Activated CD4-positive, CD25-positive, alpha-beta regulatory T cell treated with anti-CD3 and anti-CD28 coated beads, Interleukin-2, amount 50 U/mL, for 72 hours (primary cell): ENCODE results near the gene S100P.

ENCODE experiments used
- DNase-seq: peaks from one replicate; pipeline ENCODE4 v3.0.0; 2021

S100P gene

GRCh38 chr4:6727081-6727942 is 33.6 kb downstream of the S100P start:
- DNase-seq = no peak

- no peak for DNase-seq
Observed at GRCh38 chr4:6727943-6728250, 34.2 kb downstream of the S100P start.

DNA sequence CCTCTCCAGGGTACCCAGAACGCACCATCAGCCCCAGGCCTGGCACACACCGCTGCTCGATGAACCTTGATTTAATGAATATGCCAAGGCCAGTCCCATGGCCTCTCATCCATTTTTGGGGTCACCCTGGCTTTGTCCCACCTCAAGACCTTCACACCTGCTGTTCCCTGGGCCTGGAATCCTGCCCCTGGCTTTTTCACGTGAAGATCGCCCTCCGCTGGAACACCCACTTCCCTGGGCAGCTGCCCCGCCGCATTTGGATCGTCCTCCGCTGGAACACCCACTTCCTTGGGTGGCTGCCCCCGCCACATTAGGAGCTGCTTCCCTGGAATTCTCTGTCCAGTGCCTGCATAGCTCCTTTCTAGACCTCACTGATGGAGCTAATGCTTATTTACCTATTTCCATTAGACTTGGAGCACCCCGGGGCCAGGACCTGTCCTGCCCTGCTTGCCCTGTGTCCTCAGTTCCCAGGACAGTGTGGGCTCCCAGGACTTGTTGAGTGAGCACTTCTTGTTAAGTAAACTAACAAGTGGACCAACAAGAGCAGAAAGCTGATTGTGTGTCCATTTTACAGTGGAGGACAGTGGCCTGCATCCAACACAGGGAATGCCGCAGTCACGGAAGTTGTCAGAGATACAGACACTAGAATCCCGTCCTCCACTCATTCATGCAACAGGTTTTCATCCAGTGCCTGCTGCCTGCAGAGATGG is 34.8 kb downstream of the S100P start:
- DNase-seq = no peak

DNA sequence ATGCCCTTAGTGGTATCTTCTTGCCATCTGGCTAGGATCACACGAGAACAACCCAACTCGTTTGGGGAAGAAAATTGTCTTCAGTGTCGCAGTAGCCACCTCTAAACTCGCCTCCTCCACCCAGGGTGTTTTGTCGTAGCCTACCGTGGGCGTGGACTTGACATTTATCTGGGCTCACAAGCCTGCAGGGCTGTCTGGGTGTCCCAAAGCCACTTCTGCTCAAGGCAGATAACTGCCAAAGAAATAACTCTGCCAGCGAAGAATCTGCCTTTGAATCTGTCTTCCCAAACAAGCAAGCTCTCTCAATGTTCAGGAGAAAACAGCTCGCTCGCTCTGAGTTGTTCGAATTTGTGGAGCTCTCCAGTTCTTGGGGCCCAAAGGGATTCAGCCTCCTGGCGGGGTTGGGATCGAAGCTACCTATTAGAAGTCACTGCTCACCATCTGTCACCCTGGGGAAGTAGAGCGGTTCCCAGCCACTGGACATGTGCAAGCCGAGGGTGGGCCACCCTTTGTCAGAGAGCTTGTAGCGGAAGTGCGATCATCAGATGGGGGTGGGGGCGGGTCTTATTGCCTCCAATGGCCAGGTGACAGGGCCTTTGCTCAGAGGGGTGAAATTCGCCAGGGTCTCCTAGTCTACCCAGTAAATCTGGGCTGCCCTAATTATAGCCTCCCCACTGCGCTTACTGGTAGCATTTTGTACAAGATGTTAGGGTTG is 37.1 kb downstream of the S100P start:
- DNase-seq = no peak

- no peak for DNase-seq
Observed at GRCh38 chr4:6731318-6731675, 37.6 kb downstream of the S100P start.

DNA sequence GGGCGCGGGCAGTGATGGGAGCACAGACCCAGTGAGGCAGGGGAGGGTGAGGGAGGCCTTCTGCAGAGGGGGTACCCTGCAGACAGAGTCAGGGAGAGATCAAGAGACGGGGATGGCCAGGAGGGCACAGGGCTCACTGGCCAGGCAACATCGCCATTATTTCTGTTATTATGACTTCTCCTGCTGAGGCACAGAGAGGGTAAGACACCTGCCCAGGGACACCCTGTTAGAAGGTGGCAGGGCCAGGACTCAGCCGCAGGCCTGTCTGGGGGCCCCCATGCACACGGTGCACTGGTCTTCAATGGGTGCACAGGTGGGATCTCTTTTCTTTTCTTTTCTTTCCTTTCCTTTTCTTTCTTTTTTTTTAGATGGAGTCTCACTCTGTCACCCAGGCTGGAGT is 38.1 kb downstream of the S100P start:
- no peak for DNase-seq

DNA sequence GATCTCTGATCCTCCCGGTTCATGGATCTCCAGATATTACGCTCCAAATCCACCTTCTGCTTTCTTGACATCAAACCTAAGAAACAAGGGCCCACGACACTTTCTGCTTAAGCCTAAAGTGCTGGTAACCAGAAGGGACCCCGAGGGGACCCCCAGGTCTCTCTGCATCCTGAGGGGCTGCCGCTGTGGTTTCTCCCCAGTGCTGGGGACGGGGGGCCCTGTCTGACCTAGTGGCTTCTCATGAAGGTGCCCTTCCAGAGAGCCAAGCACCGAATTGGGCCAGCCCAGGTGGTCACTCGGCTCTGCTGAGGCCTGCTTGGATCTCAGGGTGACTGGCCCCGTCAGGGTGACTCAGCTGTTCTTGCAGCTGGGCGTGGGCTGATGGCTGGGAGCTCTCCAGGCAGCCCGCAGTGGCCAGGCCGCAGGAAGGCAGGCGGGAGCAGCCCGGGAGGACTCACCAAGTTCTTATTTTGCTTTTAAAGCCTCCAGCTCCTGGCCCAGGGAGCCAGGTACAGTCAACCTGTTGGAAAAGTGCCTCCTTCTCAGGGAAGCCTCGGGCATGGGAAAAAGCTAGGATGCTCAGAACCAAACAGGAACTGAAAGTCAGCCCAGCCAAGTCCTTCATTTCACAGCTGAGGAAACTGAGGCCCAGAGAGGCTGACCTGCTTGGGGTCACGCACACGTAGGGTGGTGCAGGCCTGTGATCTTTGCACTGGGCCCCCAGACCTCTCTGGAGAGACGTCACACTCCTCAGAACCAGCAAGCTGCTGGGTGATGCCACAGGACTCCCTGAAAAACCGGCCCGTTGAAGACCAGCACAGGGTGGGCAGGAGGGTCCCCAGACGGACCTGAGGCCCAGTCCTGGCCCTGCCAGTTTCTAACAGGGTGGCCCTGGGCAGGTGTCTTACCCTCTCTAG is 39.0 kb downstream of the S100P start:
- no peak for DNase-seq

DNA sequence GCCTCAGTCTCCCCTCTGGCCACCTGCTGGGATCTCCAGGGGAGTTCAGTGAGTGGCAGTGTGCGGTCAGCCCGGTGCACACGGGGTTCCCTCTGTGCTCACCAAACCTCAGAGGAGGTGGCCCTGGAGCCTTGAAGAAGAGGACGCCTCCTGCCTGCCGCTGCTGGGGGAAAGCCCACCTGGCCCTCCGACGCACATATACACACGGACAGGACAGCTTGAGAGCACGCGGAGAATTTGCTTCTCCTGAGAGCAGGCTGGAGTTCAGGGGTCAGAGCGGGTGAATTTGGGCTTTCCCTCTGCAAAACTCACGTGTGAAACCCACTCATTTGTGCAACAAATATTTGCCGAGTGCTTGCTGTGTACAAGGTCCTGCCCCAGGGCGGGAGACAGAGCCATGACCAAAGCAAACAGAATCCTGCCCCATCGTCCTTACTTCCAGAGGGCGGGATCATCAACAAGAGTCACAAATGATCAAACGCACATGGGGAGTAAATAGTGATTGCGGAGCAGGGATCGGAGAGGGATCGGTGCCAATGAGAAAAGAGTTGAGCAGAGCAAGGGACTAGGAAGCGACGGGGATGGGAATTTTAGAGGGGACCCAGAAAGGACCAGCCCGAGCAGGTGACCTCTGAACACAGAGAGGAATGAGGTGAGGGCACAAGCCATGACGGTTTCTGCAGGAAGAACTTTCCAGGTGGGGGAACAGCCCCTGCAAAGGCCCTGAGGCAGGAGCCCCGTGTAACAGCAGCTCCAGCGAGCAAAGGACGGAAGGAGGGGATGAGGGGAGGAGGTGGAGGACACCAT is 39.9 kb downstream of the S100P start:
- no peak for DNase-seq

DNA sequence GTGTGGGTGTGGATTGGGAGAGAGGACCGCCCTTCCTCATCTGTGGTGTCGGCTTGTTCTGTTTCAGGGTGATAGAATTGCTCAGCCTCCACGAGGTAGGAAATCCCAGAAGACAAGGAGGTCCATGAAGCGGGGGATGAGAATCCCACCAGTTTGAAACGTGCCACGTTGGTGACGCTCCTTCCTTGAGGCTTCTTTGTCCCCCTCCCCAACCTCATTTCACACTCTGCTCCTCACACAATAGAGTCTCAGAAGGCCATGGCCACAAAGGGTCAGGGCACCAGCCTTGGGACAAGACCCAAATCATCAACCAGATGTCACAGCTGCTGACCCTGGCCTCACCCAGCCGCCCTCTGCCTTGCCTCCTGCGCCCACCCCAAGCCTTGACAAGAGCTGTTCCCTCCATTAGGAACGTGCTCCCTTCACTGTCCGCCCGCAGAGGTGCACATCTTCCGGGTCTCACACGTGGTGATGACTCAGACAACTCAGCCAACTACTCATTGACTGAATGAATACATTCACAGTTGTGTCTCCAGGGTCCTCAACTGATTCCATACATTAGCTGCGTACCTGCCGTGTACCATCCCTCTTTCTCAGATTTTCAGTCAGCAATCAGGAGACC is 40.6 kb downstream of the S100P start:
- DNase-seq = no peak

DNA sequence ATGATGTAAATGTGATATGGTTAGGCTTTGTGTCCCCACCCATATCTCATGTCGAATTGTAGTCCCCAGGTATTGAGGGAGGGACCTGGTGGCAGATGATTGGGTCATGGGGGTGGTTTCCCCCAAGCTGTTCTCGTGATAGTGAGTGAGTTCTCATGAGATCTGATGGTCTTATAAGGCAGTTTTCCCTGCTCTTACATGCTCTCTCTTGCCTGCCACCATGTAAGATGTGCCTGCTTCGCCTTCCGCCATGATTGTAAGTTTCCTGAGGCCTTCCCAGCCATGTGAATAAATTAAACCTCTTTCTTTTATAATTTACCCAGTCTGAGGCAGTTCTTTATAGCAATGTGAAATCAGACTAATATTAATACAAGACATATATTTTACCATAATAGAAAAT is 46.2 kb downstream of the S100P start:
- DNase-seq = no peak

DNA sequence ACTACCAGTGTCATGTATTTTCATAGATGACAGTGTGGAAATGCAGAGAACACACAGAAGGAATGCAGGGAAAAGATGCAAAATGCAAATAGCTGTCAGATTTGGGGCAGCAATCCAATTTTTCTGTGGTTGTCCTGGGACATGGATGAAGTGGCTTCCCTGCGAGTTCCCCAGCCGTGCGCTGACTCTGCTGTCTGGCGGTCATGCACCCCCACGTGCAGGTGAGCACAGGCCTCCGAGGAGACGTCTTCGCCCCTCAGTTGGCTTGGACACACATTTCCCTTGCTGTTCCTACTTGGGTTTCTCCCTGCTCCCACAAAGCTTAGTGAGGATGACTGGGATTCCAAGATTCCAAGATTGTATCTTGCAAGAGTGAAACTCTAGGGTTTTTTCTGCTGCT is 46.7 kb downstream of the S100P start:
- no peak for DNase-seq

DNA sequence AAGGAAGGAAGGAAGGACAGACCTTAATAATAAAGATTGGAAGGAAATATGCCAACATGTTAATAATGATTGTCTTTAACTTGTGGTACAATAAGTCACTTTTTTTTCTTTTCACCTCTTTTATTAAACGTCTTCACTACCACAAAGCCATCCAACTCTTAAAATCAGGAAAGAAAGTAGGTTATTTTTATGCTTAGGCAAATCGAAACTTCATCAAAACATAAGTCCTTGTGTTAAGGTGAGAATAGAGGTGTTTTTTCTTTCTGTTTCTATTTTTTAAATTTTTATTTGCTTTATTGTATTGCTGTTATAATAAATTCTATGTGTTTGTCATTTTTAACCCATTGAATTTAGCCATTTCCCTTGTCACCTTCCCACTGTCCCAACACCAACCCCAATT is 48.8 kb downstream of the S100P start:
- no peak for DNase-seq

GRCh38 chr4:6742989-6743388 is 49.3 kb downstream of the S100P start:
- DNase-seq = no peak
